NCI-H2171 treated with DMSO at 0.1 percent for 48 hours (cell line): ENCODE measurements around the gene FILIP1L.
A peak's percentile ranks its signal among the peaks of the same experiment; 100 is the strongest.

Experiments used
- DNase-seq: peaks from one replicate; lab custom pipeline; 2025; lab: John Stamatoyannopoulos, UW

The FILIP1L gene

GRCh38 chr3:99891610-99892285 lies 222.6 kb downstream of the FILIP1L start:
- DNase-seq, result no peak

- DNase-seq, result no peak
Measured at GRCh38 chr3:99885851-99886250, 228.4 kb downstream of the FILIP1L start.

- DNase-seq, result no peak
Measured at GRCh38 chr3:99885085-99885484, 229.2 kb downstream of the FILIP1L start.

- no peak for DNase-seq
Measured at GRCh38 chr3:99884484-99884883, 229.8 kb downstream of the FILIP1L start.

GRCh38 chr3:99883693-99884092 lies 230.6 kb downstream of the FILIP1L start:
- DNase-seq, result no peak

GRCh38 chr3:99883138-99883461 lies 231.2 kb downstream of the FILIP1L start:
- DNase-seq, result no peak

- no peak for DNase-seq
Measured at GRCh38 chr3:99882436-99883137, 231.7 kb downstream of the FILIP1L start.

GRCh38 chr3:99881121-99881524 lies 233.2 kb downstream of the FILIP1L start:
- DNase-seq, result no peak

- no peak for DNase-seq
Measured at GRCh38 chr3:99879275-99879674, 235.0 kb downstream of the FILIP1L start.

- DNase-seq, result no peak
Measured at GRCh38 chr3:99878005-99878404, 236.3 kb downstream of the FILIP1L start.

- no peak for DNase-seq
Measured at GRCh38 chr3:99877031-99877579, 237.2 kb downstream of the FILIP1L start.

GRCh38 chr3:99875929-99876841 lies 238.1 kb downstream of the FILIP1L start:
- DNase-seq, result peak; percentile 18

- no peak for DNase-seq
Measured at GRCh38 chr3:99875581-99875928, 238.7 kb downstream of the FILIP1L start.

GRCh38 chr3:99874237-99875002 lies 239.9 kb downstream of the FILIP1L start:
- no peak for DNase-seq

GRCh38 chr3:99873269-99874102 lies 240.8 kb downstream of the FILIP1L start:
- peak; percentile 16 for DNase-seq

GRCh38 chr3:99872923-99873254 lies 241.4 kb downstream of the FILIP1L start:
- no peak for DNase-seq

- DNase-seq, result no peak
Measured at GRCh38 chr3:99871231-99872045, 242.9 kb downstream of the FILIP1L start.

GRCh38 chr3:99870712-99871111 lies 243.6 kb downstream of the FILIP1L start:
- no peak for DNase-seq

GRCh38 chr3:99869621-99870020 lies 244.7 kb downstream of the FILIP1L start:
- no peak for DNase-seq

GRCh38 chr3:99868311-99868646 lies 246.0 kb downstream of the FILIP1L start:
- DNase-seq, result peak; percentile 37
